Hepatic stellate cell (primary cell): Measurements from ENCODE around the gene FBXO10.
"Not testable (repeated sequence)": the region's sequence is repeated elsewhere in the genome, so short reads cannot be mapped to it uniquely, and the experiment has no call there.

Experiments used
- DNase-seq: peaks from one replicate; pipeline ENCODE4 v3.0.0; 2011; ENCODE audit warnings: low spot score

FBXO10 gene

GRCh38 chr9:37551468-37551867 is 24.7 kb downstream of the FBXO10 start:
- DNase-seq: no peak

- DNase-seq: no peak
Measured at GRCh38 chr9:37550781-37551180, 25.4 kb downstream of the FBXO10 start.

- DNase-seq: no peak
Measured at GRCh38 chr9:37549527-37549926, 26.7 kb downstream of the FBXO10 start.

GRCh38 chr9:37547328-37547878 is 28.8 kb downstream of the FBXO10 start:
- DNase-seq: no peak

GRCh38 chr9:37543468-37543867 is 32.7 kb downstream of the FBXO10 start:
- DNase-seq: no peak

- no peak for DNase-seq
Measured at GRCh38 chr9:37542895-37543294, 33.3 kb downstream of the FBXO10 start.

- no peak for DNase-seq
Measured at GRCh38 chr9:37542488-37542887, 33.7 kb downstream of the FBXO10 start.

GRCh38 chr9:37541465-37541864 is 34.7 kb downstream of the FBXO10 start:
- DNase-seq: no peak

- DNase-seq: no peak
Measured at GRCh38 chr9:37540634-37541033, 35.5 kb downstream of the FBXO10 start.

GRCh38 chr9:37539634-37540033 is 36.5 kb downstream of the FBXO10 start:
- DNase-seq: no peak

- DNase-seq: no peak
Measured at GRCh38 chr9:37538099-37538498, 38.1 kb downstream of the FBXO10 start.

- DNase-seq: no peak
Measured at GRCh38 chr9:37534901-37535300, 41.3 kb downstream of the FBXO10 start.

- no peak for DNase-seq
Measured at GRCh38 chr9:37534412-37534811, 41.8 kb downstream of the FBXO10 start.

- no peak for DNase-seq
Measured at GRCh38 chr9:37531699-37532098, 44.5 kb downstream of the FBXO10 start.

GRCh38 chr9:37528652-37529471 is 47.3 kb downstream of the FBXO10 start:
- DNase-seq: no peak

- no peak for DNase-seq
Measured at GRCh38 chr9:37523916-37524315, 52.3 kb downstream of the FBXO10 start.

- no peak for DNase-seq
Measured at GRCh38 chr9:37522971-37523370, 53.2 kb downstream of the FBXO10 start.

- DNase-seq: no peak
Measured at GRCh38 chr9:37521111-37521510, 55.1 kb downstream of the FBXO10 start.

- no peak for DNase-seq
Measured at GRCh38 chr9:37520641-37521040, 55.5 kb downstream of the FBXO10 start.

GRCh38 chr9:37517923-37518322 is 58.3 kb downstream of the FBXO10 start:
- no peak for DNase-seq

GRCh38 chr9:37515620-37516258 is 60.4 kb downstream of the FBXO10 start:
- no peak for DNase-seq

- DNase-seq: no peak
Measured at GRCh38 chr9:37514999-37515398, 61.2 kb downstream of the FBXO10 start.

GRCh38 chr9:37514415-37514814 is 61.8 kb downstream of the FBXO10 start:
- DNase-seq: not testable (repeated sequence)
